Activated CD8-positive, alpha-beta memory T cell treated with anti-CD3 and anti-CD28 coated beads for 36 hours (primary cell): ENCODE results near the gene ZZZ3. TPM values are rescaled to one million over a fixed set of nuclear protein-coding genes. Genes with fewer than 3 reads are reported as not detected.
"Not testable (repeated sequence)": the region's sequence is repeated elsewhere in the genome, so short reads cannot be mapped to it uniquely, and the experiment has no call there.

Source experiments
- CTCF ChIA-PET: fragments of 350-600 bp; sonication (Branson Sonifier 250); formaldehyde crosslinking; loops from one replicate; lab custom pipeline; 2021; ENCODE audit warnings: antibody characterized with exemption; lab: Charles Lee
- POLR2A ChIA-PET: fragments of 350-600 bp; sonication (Branson Sonifier 250); formaldehyde crosslinking; loops from one replicate; lab custom pipeline; 2021; ENCODE audit warnings: antibody characterized with exemption; lab: Charles Lee
- total RNA-seq, 2 experiments: library from RNA; stranded (reverse); gene quantifications; one replicate each; pipeline ENCODE4 v1.2.3, GENCODE V29; 2021

ZZZ3 gene
- total RNA-seq, 2 experiments from 2014 or later: 52.1 to 54.0 TPM

DNA sequence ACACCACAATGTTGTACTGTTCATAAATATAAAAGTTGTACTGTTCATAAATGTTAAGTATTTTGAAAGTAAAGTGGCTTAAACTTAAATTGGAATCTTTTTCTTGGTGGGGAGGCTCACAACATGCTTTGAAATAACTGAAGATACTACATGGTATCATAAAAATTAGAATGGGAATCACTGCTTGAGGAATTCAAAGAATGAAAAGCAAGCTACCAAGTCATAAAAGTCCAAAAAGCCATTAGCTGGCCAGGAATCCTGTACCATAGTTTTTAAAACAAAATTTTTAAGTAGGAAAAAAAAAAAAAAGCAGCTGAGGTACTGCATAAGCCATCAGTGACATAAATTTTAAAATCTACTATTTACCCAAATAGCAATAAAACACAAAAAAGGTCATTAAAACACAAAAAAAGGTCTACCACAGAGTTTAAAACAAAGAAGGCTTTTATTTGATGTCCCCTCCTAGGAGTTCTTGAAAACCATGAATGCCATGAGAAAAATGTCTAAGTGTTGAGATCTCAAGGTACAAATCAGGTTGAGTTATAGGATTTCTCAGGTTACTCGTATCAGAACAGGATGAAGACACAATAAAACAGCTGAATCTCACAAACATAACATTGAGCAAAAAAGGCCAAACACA lies 8.6 kb downstream of the ZZZ3 start:
- POLR2A ChIA-PET: no interaction called here
- CTCF ChIA-PET: interaction anchor here (1.0 to 1.2 kb wide), 3 partner anchors 8 to 10 kb away, joined by 3 to 5 read pairs (median 3); no protein-coding TSS in a partner anchor

- POLR2A ChIA-PET: no interaction called here
These were observed 9.4 kb downstream of the ZZZ3 start for GRCh38 chr1:77673030-77673429.

DNA sequence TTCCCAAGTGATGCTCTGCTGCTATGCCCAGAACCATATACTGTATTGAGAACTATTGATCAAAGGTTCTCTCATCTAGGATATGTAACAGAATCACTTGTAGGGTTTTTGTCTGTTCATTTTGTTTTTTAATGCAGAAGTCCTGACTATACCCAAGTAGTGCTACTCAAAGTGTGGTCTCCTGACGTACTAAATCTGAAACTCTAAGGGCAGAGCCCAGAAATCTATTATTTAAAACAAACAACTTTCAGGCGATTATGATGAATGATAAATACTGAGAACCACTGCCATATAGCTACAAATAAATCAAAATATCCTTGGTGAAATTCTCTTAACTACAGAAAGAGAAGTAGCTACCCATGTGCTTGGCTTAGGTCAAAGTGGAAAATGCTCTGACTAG lies 10.1 kb downstream of the ZZZ3 start:
- ChIA-PET POLR2A (interaction anchor here (0.5 to 1.0 kb wide), 2 partner anchors 11 to 1913 kb away, joined by 3 to 7 read pairs; no protein-coding TSS in a partner anchor), CTCF (no interaction called here)

More at GRCh38 chr1:77673030-77673429, 9.4 kb downstream of the ZZZ3 start:
- CTCF ChIA-PET: interaction anchor here (1.0 to 1.2 kb wide), 2 partner anchors 8 to 11 kb away, joined by 3 to 5 read pairs; no protein-coding TSS in a partner anchor

DNA sequence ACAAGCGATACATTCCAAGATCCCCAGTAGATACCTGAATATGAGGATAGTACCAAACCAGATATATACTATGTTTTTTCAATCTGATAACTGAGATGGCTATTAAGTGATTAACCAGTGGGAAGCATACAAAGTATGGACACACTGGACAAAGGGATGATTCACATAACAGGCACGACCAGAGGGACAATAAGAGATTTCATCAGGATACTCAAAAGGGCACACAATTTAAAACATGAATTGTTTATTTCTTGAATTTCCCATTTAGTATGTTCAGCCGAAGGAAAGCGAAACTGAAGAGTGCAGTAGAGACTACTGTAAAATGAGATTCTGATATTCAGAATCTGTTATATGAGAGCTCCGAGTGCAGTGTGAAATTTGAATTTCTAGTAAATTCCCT lies 10.6 kb downstream of the ZZZ3 start:
- POLR2A ChIA-PET: interaction anchor here (0.5 to 1.0 kb wide), 2 partner anchors 11 to 1912 kb away, joined by 3 to 7 read pairs; no protein-coding TSS in a partner anchor
- CTCF ChIA-PET: no interaction called here

DNA sequence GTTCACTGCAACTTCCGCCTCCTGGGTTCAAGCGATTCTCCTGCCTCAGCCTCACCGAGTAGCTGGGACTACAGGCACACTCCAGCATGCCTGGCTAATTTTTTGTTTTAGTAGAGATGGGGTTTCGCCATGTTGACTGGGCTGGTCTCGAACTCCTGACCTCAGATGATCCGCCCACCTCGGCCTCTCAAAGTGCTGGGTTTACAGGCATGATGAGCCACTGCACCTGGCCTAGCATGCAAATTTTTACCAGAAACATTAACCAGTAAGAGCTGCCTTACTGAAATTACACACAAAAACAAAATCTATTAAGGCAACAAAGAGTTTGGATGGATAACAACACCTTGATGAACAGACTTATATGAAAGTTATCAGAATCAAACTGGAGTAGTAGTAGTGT lies 12.1 kb downstream of the ZZZ3 start:
- POLR2A ChIA-PET: no interaction called here
- CTCF ChIA-PET: no interaction called here

DNA sequence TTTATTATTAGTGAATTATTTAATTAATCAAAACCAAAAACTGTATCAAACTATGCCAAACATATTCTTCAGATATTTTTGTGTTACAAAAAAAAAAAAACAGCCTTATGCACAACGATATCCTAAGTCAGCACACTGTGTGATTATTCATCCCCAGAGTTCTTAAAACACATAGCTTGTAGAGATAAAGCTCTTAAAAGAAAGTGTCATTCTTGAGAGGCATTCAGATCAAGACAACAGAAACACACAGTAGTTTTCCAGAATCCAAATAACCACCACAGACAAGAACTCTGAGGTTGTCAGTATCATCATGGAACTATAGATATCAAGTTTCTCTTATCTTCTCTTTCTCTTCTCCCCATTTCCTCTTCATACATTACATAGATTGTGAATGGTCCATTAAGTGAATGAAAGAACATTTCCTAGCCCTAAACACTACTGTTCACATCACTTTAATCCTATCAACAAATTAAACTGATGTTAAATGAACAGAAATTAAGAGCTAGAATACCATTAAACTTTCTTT lies 13.5 kb downstream of the ZZZ3 start:
- ChIA-PET CTCF (interaction anchor here (0.6 kb wide), 1 partner anchor 14 kb away, joined by 3 read pairs; the partner anchor contains the start of gene ZZZ3), POLR2A (interaction anchor here (0.6 to 0.7 kb wide), 2 partner anchors 14 to 196 kb away, joined by 3 read pairs; no protein-coding TSS in a partner anchor)

- CTCF ChIA-PET: no interaction called here
- POLR2A ChIA-PET: no interaction called here
These were observed 17.4 kb downstream of the ZZZ3 start for GRCh38 chr1:77664939-77665516.

DNA sequence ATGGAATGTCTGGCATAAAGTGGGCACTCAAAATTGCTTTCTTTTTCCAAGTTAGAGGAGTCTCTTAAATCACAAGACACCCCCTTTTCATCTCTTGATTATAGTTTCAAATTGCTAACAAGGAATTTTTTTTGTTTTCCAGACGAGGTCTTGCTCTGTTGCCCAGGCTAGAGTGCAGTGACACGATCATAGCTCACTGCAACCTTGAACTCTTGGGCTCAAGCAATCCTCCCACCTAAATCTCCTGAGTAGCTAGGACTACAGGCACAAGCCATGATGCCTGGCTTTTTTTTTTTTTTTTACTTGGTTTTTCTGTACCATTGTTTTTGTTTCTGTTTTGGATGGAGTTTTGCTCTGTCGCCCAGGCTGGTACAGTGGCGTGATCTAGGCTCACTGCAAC lies 20.8 kb downstream of the ZZZ3 start:
- ChIA-PET POLR2A (no interaction called here), CTCF (no interaction called here)

GRCh38 chr1:77659879-77660593 lies 22.4 kb downstream of the ZZZ3 start:
- ChIA-PET POLR2A (interaction anchor here (0.6 kb wide), 1 partner anchor 19 kb away, joined by 3 read pairs; no protein-coding TSS in a partner anchor), CTCF (interaction anchor here (0.7 kb wide), 2 partner anchors 216 to 454 kb away, joined by 4 read pairs; no protein-coding TSS in a partner anchor)

DNA sequence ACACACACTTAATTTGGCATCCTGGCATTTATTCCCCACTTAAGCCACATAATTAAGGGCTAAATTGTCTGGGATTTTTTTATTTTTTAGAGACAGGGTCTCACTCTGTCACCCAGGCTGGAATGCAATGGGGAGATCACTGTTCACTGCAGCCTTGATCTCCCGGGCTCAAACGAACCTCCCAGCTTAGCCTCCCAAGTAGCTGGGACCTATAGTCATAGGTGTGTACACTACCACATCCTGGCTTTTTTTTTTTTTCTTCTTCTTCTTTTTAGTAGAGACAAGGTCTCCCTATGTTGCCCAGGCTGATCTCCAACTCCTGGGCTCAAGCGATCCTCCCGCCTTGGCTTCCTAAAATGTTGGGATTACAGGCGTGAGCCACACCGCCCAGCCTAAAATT lies 24.2 kb downstream of the ZZZ3 start:
- CTCF ChIA-PET: interaction anchor here (0.7 to 0.8 kb wide), 2 partner anchors 58 to 70 kb away, joined by 3 to 4 read pairs; no protein-coding TSS in a partner anchor
- POLR2A ChIA-PET: no interaction called here

- ChIA-PET CTCF (no interaction called here), POLR2A (no interaction called here)
These were observed 27.0 kb downstream of the ZZZ3 start for GRCh38 chr1:77655431-77655974.

DNA sequence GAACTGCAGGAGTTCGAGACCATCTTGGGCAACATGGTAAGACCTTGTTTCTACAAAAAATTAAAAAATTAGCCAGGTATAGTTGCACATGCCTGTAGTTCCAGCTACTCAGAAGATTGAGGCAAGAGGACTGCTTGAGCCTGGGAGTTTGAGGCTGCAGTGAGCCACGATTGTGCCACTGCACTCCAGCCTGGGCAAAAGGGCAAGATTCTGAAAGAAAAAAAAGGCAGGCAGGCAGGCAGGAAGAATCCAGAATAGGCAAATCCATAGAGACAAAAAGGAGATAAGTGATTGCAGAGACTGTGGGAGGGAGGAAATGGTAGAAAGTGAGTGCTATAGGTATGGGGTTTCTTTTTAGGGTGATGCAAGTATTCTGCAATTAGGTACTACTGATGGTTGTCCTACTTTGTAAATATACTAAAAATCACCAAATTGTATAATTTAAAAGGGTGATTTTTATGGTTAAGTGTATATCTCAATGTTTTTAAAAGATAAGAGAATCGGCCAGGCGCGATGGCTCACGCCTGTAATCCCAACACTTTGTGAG lies 29.4 kb downstream of the ZZZ3 start:
- CTCF ChIA-PET: no interaction called here
- POLR2A ChIA-PET: no interaction called here

DNA sequence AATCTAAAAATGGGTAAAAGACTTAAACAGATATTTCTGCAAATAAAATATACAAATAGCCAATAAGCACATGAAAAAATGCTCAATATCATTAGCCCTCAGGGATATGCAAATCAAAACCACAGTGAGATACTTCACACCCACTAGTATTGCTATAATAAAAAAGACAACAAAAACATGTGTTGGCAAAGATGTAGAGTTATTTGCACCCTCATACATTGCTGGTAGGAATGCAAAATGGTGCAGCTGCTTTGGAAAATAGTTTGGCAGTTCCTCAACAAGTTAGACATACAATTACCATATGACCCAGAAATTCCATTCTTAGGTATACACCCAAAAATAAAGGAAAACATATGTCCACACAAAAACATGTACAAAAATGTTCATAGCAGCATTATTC lies 30.2 kb downstream of the ZZZ3 start:
- CTCF ChIA-PET: no interaction called here
- POLR2A ChIA-PET: no interaction called here

DNA sequence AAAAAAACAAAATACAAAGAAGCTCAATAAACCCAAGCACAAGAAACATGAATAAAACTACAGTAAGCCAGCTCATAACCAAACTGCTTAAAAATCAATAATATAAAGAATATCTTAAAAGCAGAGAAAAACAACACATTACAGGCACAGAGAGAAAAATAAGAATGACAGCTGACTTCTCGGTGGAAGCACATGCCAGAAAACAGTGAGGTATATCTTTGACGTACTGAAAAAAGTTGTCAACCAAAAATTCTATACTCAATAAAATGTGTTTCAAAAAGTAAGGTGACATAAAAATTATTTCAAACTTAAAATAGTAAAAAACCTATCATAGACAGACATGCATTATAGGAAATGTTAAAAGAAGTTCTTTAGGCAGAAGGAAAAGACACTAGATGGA lies 33.3 kb downstream of the ZZZ3 start:
- POLR2A ChIA-PET: no interaction called here

DNA sequence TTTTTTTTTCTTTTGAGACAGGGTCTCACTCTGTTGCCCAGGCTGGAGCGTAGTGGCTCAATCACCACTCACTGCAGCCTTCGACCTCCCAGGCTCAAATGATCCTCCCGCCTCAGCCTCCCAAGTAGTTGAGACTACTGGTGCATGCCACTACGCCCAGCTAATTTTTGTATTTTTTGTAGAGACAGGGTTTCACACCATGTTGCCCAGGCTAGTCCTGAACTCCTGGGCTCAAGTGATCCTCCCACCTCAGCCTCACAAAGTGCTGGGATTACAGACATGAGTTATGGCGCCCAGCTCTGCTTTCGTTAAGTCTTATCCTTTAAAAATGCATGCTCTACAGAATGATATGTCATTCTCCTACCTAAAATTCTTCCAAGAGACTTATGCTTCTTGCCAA lies 36.2 kb downstream of the ZZZ3 start:
- CTCF ChIA-PET, POLR2A ChIA-PET: not testable (repeated sequence)

More for the DNA sequence above, 33.3 kb downstream of the ZZZ3 start:
- CTCF ChIA-PET: no interaction called here

GRCh38 chr1:77643456-77643855 lies 39.0 kb downstream of the ZZZ3 start:
- POLR2A ChIA-PET: no interaction called here
- CTCF ChIA-PET: no interaction called here

GRCh38 chr1:77642941-77643340 lies 39.5 kb downstream of the ZZZ3 start:
- CTCF ChIA-PET: no interaction called here
- POLR2A ChIA-PET: interaction anchor here (0.7 kb wide), 1 partner anchor 59 kb away, joined by 4 read pairs; no protein-coding TSS in a partner anchor

DNA sequence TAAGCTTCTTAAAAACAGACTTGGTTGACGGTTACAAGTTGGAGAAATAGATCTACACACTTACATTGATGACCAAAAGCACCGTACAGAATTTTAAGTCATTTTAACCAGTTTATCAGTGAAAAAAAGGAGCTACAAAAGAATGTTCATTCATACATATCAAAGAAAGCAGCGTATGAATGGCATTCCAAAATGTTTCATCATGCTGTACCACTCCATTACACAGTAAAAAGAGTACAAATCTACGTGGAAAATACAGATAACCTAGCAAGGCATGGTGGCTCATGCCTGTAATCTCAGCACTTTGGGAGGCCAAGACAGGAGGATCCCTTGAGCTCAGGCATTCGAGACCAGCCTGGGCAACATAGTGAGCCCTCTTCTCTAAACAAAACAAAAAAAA lies 40.3 kb downstream of the ZZZ3 start:
- ChIA-PET CTCF (no interaction called here), POLR2A (no interaction called here)

- ChIA-PET POLR2A (no interaction called here), CTCF (no interaction called here)
These were observed 42.8 kb downstream of the ZZZ3 start for GRCh38 chr1:77639557-77640069.
